ENCODE results near the gene PACRG. TPM values are rescaled to one million over a fixed set of nuclear protein-coding genes. Genes with fewer than 3 reads are reported as not detected.

The PACRG gene
- polyA plus RNA-seq, 1 of the 3 experiments (the other 2 are of a cell fraction), result 0.56 TPM

GRCh38 chr6:163085861-163086623, 358.3 kb downstream of the PACRG start:
- POLR2A ChIA-PET, result no interaction called here

More at GRCh38 chr6:163085861-163086623, 358.3 kb downstream of the PACRG start:
- CTCF ChIA-PET, result interaction anchor here (2.0 kb wide), 1 partner anchor 24 kb away, joined by 5 read pairs; no protein-coding TSS in a partner anchor
- no peak overlapping the region for H3K9ac ChIP-seq
- no peak overlapping the region for H2AFZ ChIP-seq (ENCODE audit: low read depth)
- no peaks in the 10 kb centered on the region for H3K27me3 ChIP-seq (ENCODE audit: insufficient read depth)
- H3K4me3 ChIP-seq (ENCODE audit: low read depth in 2 of 2, low read length in 1 of 2), result no peak overlapping the region
- H3K36me3 ChIP-seq (replicated peaks in 1 of 2; ENCODE audit: control insufficient read depth in 1 of 2, insufficient read depth in 2 of 2, low read length in 1 of 2), result no peaks in the 10 kb centered on the region
- H3K9me2 ChIP-seq, result no peaks in the 10 kb centered on the region
- no peaks in the 10 kb centered on the region; the same call in 1 of the 2 replicates for H3K9me3 ChIP-seq
- H3K79me2 ChIP-seq (ENCODE audit: insufficient read depth), result no peaks in the 10 kb centered on the region
- no peak for TF ChIP-seq RXRA (IDR thresholded peaks at IDR 0.05; ENCODE audit: borderline replicate concordance, low read depth)
- TF ChIP-seq PBX3 (IDR thresholded peaks at IDR 0.05), result no peak
- no peak for TF ChIP-seq MEF2A (IDR thresholded peaks at IDR 0.05; ENCODE audit: borderline replicate concordance, low read depth)
- TF ChIP-seq YY1 (IDR thresholded peaks at IDR 0.05; ENCODE audit: low read depth), result no peak
- no peak for TF ChIP-seq CTCF (IDR thresholded peaks at IDR 0.05)
- no peak for TF ChIP-seq SIN3A (IDR thresholded peaks at IDR 0.05; ENCODE audit: borderline replicate concordance, low read depth, low read length)
- no peak for TF ChIP-seq MAX (IDR thresholded peaks at IDR 0.05; ENCODE audit: low read depth)
- no peak for TF ChIP-seq TCF12 (IDR thresholded peaks at IDR 0.05)
- no peak for TF ChIP-seq USF1 (IDR thresholded peaks at IDR 0.05; ENCODE audit: borderline replicate concordance, low read depth)
- no peak for TF ChIP-seq RAD21 (IDR thresholded peaks at IDR 0.05; ENCODE audit: low read length)
- TF ChIP-seq REST (IDR thresholded peaks at IDR 0.05; ENCODE audit: low read depth, low read length), result no peak
- TF ChIP-seq NRF1 (IDR thresholded peaks at IDR 0.05; ENCODE audit: low read depth, low read length), result no peak
- no peak for TF ChIP-seq GATA2 (CRISPR knock-in tag; IDR thresholded peaks at IDR 0.05)
- TF ChIP-seq IRF3 (IDR thresholded peaks at IDR 0.05; ENCODE audit: low read depth, low read length), result no peak
- no peak for TF ChIP-seq ZBTB33 (IDR thresholded peaks at IDR 0.05; ENCODE audit: borderline replicate concordance, low read depth)
- TF ChIP-seq FOXJ3 (CRISPR knock-in tag; IDR thresholded peaks at IDR 0.05), result no peak
- no peak for TF ChIP-seq RCOR1 (IDR thresholded peaks at IDR 0.05; ENCODE audit: low read length)
- TF ChIP-seq EZH2phosphoT487 (IDR thresholded peaks at IDR 0.05; ENCODE audit: borderline replicate concordance, low read depth), result no peak
- TF ChIP-seq NFIC (IDR thresholded peaks at IDR 0.05; ENCODE audit: borderline replicate concordance), result no peak
- no peak overlapping the region for H3K27ac ChIP-seq (ENCODE audit: low read depth in 2 of 2, low read length in 1 of 2)
- H3K4me2 ChIP-seq, result no peak overlapping the region
- no peaks in the 10 kb centered on the region for H4K20me1 ChIP-seq (ENCODE audit: insufficient read depth)
- no peaks in the 10 kb centered on the region for H3K4me1 ChIP-seq (ENCODE audit: control insufficient read depth in 1 of 2, insufficient read depth in 2 of 2, low read depth in 1 of 2, low read length in 1 of 2)
- WGBS (ENCODE audit: low lambda C conversion rate), result 58% methylated on average over 8 of the region's 8 CpGs
- H3F3A ChIP-seq (replicated peaks; ENCODE audit: insufficient read depth), result no peaks in the 10 kb centered on the region
- DNase-seq, result no peak
